ENCODE measurements around the gene ATG16L1. TPM values are rescaled to one million over a fixed set of nuclear protein-coding genes. Genes with fewer than 3 reads are reported as not detected.

The ATG16L1 gene
- total RNA-seq (10 to 100 TPM; 16.2 to 18.8 (median 17.9) TPM), polyA plus RNA-seq (7.9 TPM)
- long read RNA-seq, donor 1, transcript ATG16L1-204 (19 exons, 3,313 nt) = major isoform, 18 of 28 reads
- long read RNA-seq, donor 1, partial matches to known transcripts = 4 of 28 reads
- long read RNA-seq, donor 1, other reads (novel, unspliced or antisense) = 5 of 28 reads
- long read RNA-seq, donor 2, transcript ATG16L1-204 (19 exons, 3,313 nt) = major isoform, 9 of 12 reads
- long read RNA-seq, donor 2, partial matches to known transcripts = 1 of 12 reads
- long read RNA-seq, donor 2, other reads (novel, unspliced or antisense) = 2 of 12 reads
- long read RNA-seq, donor 3, transcript ATG16L1-204 (19 exons, 3,313 nt) = major isoform, 44 of 76 reads
- long read RNA-seq, donor 3, transcript ATG16L1-203 (18 exons, 3,405 nt) = minor isoform, 9 of 76 reads
- long read RNA-seq, donor 3, partial matches to known transcripts = 6 of 76 reads
- long read RNA-seq, donor 3, other reads (novel, unspliced or antisense) = 14 of 76 reads
- long read RNA-seq, donor 4, transcript ATG16L1-204 (19 exons, 3,313 nt) = major isoform, 7 of 11 reads
- long read RNA-seq, donor 4, partial matches to known transcripts = 2 of 11 reads
- long read RNA-seq, donor 4, other reads (novel, unspliced or antisense) = 1 of 11 reads

DNA sequence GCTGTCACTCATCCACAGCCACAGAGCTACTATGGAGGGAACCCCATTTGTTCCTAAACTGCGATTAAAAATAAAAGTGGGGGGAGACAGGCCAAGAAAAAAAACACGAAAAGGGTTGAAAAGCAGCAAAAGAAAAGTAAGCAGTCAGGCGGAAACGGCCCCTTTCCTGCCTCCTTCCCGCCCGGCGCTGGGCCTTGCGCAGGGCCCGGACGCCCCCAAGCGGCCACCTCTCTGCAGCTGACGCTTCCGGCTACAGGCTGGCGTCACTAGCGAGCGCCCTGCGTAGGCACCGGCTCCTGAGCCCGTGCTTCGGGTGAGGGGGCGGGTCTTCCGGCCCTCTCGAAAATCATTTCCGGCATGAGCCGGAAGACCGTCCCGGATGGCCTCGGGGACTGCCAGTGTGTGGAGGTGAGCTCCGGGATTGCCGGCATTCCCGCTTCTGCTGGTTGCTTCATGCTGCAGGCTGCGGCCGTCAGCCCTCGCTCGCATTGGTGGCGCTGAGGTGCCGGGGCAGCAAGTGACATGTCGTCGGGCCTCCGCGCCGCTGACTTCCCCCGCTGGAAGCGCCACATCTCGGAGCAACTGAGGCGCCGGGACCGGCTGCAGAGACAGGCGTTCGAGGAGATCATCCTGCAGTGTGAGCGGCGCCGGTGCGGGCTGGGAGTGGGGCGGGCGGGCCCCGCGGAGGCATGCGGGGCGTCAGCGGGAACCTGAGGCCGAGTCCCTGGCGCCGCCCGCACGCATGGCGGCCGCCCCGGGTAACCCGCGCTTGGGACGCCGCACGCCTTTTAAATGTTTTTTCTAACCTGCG is at the start of gene ATG16L1:
Gene ATG16L1, plus strand, starts transcription at position 368 of the 811 bp plus-strand sequence. Its CDS starts 155 bp downstream, at position 523.
- ATAC-seq (peak; percentile 98 to 99), DNase-seq (peak; percentile 97 to 99 (median 99))
- Histone ChIP-seq H3K27me3 (ENCODE audit: control insufficient read depth, insufficient read depth) (no peaks in the 10 kb centered on the region), H3K27ac (ENCODE audit: low read length) (peak within 1 kb of the TSS; percentile 46), H3K4me3 (ENCODE audit: low read length) (peak within 1 kb of the TSS; percentile 91), H3K4me1 (ENCODE audit: control insufficient read depth, insufficient read depth, low read length) (no peaks in the 10 kb centered on the region), H3K9me3 (ENCODE audit: control insufficient read depth, low read length) (no peaks in the 10 kb centered on the region)
- intact Hi-C loops (cut with DNase I) = loop anchor here (2.0 to 10.0 kb wide), 7 partner anchors 147 to 637 kb away; partner anchors contain the start of gene SNORC (in 1 of the 4)
- WGBS = under 1% methylated on average over 75 of the region's 75 CpGs

DNA sequence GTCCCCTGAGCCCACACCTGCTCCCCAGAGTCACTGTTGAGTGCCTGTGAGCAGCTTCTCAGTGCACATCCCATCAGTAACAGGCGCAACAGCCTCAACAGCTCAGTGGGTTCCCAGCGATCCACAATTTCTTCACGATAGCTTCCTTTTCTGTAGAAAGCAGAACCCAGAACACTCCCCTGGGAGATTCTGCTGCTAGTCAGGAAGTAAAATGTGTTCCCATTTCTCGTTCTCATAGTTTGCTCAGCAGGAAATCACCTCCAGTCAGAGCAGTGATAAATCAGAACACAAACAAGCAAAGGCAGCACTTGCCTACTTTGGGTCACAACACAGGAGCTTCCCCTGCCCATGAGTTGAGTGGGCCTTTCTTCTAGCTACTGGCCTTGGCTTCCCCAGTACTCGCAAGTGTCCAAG is 48.9 kb upstream of the ATG16L1 start:
- Histone ChIP-seq H3K9me3 (ENCODE audit: control insufficient read depth, low read length) (no peaks in the 10 kb centered on the region), H3K4me1 (ENCODE audit: control insufficient read depth, insufficient read depth, low read length) (no peaks in the 10 kb centered on the region), H3K4me3 (ENCODE audit: low read length) (no peak overlapping the region), H3K27ac (ENCODE audit: low read length) (no peak overlapping the region), H3K27me3 (ENCODE audit: control insufficient read depth, insufficient read depth) (no peaks in the 10 kb centered on the region)
- 70% methylated on average over 5 of the region's 5 CpGs for WGBS
- DNase-seq (no peak), ATAC-seq (peak; percentile 21 to 35)
- intact Hi-C loops (cut with DNase I) = no loop called here

DNA sequence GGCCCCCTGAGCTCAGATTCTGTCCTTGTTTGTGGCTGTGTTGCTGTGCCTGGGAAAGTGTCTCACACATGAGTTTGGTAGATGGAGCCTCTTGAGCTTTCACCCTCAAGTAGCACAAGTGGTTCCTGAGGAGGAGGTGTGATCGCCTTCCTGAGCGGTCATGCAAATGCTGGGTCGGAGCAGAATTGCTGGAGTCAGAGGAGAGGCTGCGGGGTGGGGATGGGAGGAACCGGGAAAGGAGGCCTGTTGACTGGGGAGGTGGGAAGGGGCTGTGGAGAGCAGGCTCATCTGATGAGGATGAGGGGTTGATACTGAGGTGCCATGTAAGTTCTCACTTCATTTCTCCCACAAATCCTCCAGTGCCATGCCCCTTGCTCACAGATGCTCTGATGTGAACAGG is 48.4 kb upstream of the ATG16L1 start:
- Histone ChIP-seq H3K4me3 (ENCODE audit: low read length) (no peak overlapping the region), H3K27ac (ENCODE audit: low read length) (no peak overlapping the region), H3K27me3 (ENCODE audit: control insufficient read depth, insufficient read depth) (no peaks in the 10 kb centered on the region), H3K4me1 (ENCODE audit: control insufficient read depth, insufficient read depth, low read length) (no peaks in the 10 kb centered on the region), H3K9me3 (ENCODE audit: control insufficient read depth, low read length) (no peaks in the 10 kb centered on the region)
- DNase-seq (no peak), ATAC-seq (no peak)
- intact Hi-C loops (cut with DNase I) = no loop called here
- 95% methylated on average over 5 of the region's 5 CpGs for WGBS

DNA sequence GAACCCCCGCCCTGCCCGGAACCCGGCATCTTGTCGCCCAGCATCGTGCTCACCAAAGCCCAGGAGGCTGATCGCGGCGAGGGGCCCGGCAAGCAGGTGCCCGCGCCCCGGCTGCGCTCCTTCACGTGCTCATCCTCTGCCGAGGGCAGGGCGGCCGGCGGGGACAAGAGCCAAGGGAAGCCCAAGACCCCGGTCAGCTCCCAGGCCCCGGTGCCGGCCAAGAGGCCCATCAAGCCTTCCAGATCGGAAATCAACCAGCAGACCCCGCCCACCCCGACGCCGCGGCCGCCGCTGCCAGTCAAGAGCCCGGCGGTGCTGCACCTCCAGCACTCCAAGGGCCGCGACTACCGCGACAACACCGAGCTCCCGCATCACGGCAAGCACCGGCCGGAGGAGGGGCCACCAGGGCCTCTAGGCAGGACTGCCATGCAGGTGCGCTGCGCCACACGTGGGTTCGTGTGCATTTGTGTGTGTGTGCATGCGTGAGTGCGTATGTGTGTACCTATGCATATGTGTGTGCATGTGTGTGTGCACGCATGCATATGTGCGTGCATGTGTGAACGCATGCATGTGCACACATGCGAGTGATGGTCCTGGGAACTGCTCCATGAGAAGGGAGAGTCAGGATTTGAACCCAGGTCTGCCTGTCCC is 47.1 kb upstream of the ATG16L1 start:
- DNase-seq (peak in 1 of 3 donors; percentile 64), ATAC-seq (no peak)
- intact Hi-C loops (cut with DNase I) = no loop called here
- no peaks in the 10 kb centered on the region for H3K9me3 ChIP-seq (ENCODE audit: control insufficient read depth, low read length)
- no peak overlapping the region for H3K4me3 ChIP-seq (ENCODE audit: low read length)
- H3K4me1 ChIP-seq (ENCODE audit: control insufficient read depth, insufficient read depth, low read length) = no peaks in the 10 kb centered on the region
- 90% methylated on average over 50 of the region's 50 CpGs for WGBS
- no peak overlapping the region for H3K27ac ChIP-seq (ENCODE audit: low read length)
- no peaks in the 10 kb centered on the region for H3K27me3 ChIP-seq (ENCODE audit: control insufficient read depth, insufficient read depth)

DNA sequence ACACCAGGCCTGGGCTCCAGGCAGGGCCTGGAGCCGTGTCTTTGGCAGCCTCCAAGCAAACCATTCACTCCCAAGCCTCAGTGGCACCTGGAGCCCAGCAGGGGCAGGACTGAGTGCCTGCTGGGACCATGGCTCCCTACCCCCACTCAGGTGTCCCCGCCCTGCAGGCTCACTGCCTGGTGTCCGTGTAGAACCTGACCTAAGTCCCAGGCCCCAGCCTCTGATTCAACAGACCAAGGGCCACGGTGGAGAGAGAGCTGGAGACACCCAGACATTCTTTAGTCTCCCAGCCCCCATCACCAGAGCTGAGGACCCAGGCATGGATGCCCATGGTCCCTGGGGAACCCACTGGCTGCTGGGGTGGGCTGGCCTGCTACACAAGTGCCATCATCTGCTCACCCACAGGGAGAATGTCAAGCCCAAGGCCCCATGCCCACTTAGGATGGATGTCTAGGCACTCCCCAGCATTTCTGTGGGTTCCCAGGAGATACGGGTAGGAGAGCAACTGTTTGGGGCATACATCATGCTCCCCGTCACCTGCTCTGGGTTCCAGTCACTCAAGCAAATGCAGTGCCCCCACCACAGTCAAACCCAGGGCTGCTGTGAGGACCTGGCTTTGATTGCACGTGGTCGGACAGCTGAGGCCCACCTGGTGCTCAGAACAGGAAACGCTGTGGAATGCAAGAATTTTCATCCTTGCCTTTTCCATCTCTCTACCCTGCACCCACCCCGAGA is 42.9 kb upstream of the ATG16L1 start:
- Histone ChIP-seq H3K4me1 (ENCODE audit: control insufficient read depth, insufficient read depth, low read length) (peaks cover 3% of the 10 kb centered on the region), H3K9me3 (ENCODE audit: control insufficient read depth, low read length) (no peaks in the 10 kb centered on the region), H3K27ac (ENCODE audit: low read length) (no peak overlapping the region), H3K27me3 (ENCODE audit: control insufficient read depth, insufficient read depth) (no peaks in the 10 kb centered on the region), H3K4me3 (ENCODE audit: low read length) (no peak overlapping the region)
- WGBS = 75% methylated on average over 10 of the region's 10 CpGs
- intact Hi-C loops (cut with DNase I) = no loop called here
- no peak for DNase-seq
- no peak for ATAC-seq

DNA sequence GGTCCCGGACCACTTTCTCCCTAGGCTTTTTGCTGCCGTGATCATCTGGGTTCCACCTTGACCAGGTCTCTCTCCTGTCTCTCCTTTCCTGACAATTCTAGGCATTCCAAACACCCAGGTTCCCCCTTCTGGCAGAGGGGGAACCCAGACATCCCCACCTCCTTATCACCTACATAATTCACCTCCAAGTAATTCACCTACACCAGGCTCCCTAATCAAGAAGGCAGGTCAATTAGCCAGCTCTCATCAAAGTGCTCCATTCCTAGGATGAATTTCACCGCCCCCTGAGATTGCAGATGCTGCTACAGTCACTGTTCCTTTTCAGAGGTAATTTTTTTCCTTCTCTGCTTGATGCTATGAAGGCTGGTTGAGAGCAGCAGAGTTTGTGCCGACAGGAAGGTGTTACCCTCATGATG is 42.3 kb upstream of the ATG16L1 start:
- no peak overlapping the region for H3K27ac ChIP-seq (ENCODE audit: low read length)

DNA sequence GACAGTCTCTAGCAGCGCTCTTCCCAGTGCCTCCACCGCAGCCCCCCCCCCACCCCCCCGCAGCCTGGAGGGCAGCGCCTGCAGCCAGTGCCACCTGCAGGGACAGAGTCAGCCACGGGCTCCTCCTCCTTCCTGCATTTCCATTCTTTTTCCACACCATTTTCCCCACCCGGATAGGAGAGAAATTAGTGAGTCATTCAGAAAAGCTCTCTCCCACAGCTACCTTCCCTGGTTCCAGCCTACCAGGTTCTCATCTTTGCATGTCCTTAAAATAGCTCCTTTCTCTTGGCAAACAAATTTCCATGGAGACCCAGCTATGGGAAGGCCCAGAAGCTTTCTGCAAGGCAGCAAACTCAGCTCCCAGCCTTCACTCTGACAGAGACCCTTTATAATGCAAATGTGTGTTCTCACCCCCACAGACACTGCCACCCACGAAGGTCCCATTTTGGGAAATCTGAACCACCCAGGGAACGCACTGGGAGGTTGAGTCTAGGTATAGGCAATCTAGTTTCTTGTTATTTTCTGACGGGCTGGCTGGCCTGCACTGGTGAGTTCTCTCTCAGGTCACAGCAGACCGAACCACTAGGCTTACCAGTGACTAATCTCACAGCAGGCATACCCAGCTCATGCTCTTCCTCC is 41.8 kb upstream of the ATG16L1 start:
- no peak overlapping the region for H3K27ac ChIP-seq (ENCODE audit: low read length)
- peak in 1 of 2 donors; percentile 30 for ATAC-seq

More for the DNA sequence above, 42.3 kb upstream of the ATG16L1 start:
- no peak for DNase-seq
- intact Hi-C loops (cut with DNase I) = no loop called here
- no peaks in the 10 kb centered on the region for H3K27me3 ChIP-seq (ENCODE audit: control insufficient read depth, insufficient read depth)
- H3K4me1 ChIP-seq (ENCODE audit: control insufficient read depth, insufficient read depth, low read length) = peaks cover 3% of the 10 kb centered on the region
- no peak overlapping the region for H3K4me3 ChIP-seq (ENCODE audit: low read length)
- WGBS = 60% methylated on average over 4 of the region's 4 CpGs
- ATAC-seq = no peak
- no peaks in the 10 kb centered on the region for H3K9me3 ChIP-seq (ENCODE audit: control insufficient read depth, low read length)

DNA sequence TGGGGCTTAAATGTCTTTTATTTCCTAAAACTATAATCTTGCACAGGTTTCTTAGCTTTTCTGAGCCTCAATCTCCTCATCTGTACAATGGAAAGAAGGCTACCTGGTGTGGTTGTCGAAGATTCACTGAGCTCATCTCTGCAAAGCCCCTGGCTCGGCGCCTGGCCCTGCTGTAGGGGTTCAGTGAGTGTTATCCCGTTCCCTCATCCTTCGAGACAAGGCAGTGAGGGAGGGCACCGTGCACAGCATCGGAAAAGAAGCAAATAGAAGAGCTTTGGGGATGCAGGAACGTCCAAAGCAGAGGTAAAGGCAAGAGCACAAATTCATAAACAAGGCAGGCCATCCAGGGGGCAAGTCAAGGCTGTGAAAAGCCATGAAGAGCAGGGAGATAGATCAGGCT is 41.2 kb upstream of the ATG16L1 start:
- peaks cover 3% of the 10 kb centered on the region for H3K4me1 ChIP-seq (ENCODE audit: control insufficient read depth, insufficient read depth, low read length)
- H3K27ac ChIP-seq (ENCODE audit: low read length) = no peak overlapping the region
- no peaks in the 10 kb centered on the region for H3K9me3 ChIP-seq (ENCODE audit: control insufficient read depth, low read length)
- ATAC-seq = no peak
- intact Hi-C loops (cut with DNase I) = no loop called here
- 88% methylated on average over 8 of the region's 8 CpGs for WGBS
- H3K27me3 ChIP-seq (ENCODE audit: control insufficient read depth, insufficient read depth) = no peaks in the 10 kb centered on the region
- DNase-seq = peak in 1 of 3 donors; percentile 55
- H3K4me3 ChIP-seq (ENCODE audit: low read length) = no peak overlapping the region

More for the DNA sequence above, 41.8 kb upstream of the ATG16L1 start:
- Histone ChIP-seq H3K4me3 (ENCODE audit: low read length) (no peak overlapping the region), H3K27me3 (ENCODE audit: control insufficient read depth, insufficient read depth) (no peaks in the 10 kb centered on the region), H3K9me3 (ENCODE audit: control insufficient read depth, low read length) (no peaks in the 10 kb centered on the region), H3K4me1 (ENCODE audit: control insufficient read depth, insufficient read depth, low read length) (peaks cover 3% of the 10 kb centered on the region)
- intact Hi-C loops (cut with DNase I) = no loop called here
- WGBS = 37% methylated on average over 10 of the region's 10 CpGs
- DNase-seq = no peak

DNA sequence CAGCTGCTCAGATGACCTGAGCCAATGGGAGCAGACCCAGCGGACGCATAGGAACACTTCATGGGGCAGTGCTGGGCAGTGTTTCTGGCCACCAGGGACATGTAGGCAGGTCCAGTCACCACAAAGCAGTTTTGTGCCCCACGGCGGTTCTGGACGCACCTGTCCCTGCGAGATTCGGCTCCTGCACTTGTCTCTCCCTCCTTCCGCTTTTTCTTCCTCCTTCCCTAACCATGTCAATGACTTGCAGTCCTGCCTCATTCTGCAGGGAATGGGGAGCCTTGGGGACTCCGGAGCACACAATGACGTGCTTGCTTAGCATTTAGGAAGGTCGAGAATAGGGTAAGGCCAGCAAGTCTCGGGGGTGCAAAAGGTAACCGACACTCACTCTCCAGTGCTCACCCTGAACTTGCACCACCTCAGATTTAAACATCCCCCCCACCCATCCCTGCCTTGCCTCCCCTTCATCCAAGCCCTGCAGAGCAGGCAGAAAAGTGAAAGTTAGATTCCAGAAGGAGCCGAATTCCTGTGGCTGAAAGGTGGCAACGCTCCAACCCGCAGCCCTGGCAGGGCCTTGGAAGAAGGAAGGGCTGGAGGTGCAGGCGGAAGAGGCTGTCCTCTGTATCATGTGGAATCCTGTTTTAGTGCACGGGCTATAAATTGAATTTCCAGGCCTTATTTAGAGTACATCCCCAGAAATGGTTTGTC is 40.5 kb upstream of the ATG16L1 start:
- Histone ChIP-seq H3K27ac (ENCODE audit: low read length) (no peak overlapping the region), H3K27me3 (ENCODE audit: control insufficient read depth, insufficient read depth) (no peaks in the 10 kb centered on the region), H3K4me1 (ENCODE audit: control insufficient read depth, insufficient read depth, low read length) (peaks cover 3% of the 10 kb centered on the region), H3K9me3 (ENCODE audit: control insufficient read depth, low read length) (no peaks in the 10 kb centered on the region), H3K4me3 (ENCODE audit: low read length) (no peak overlapping the region)
- intact Hi-C loops (cut with DNase I) = no loop called here
- peak; percentile 83 to 93 (median 91) for DNase-seq
- ATAC-seq = peak; percentile 78 to 85
- WGBS = 55% methylated on average over 18 of the region's 18 CpGs

Measured in right cardiac atrium (tissue), 5 donors.